WERI-Rb-1 (cell line): ENCODE measurements around the gene N4BP2L2.

Source experiments
- DNase-seq: peaks from one replicate; pipeline ENCODE4 v3.0.0-alpha.2; 2020
- H3K27ac ChIP-seq: fragments of 250-450 bp; sonication (Bioruptor Pico); 2 replicates; pipeline ENCODE4 v1.5.1; 2020; ENCODE audit warnings: mild to moderate bottlenecking, moderate library complexity
- H3K27me3 ChIP-seq: fragments of 250-450 bp; sonication (Bioruptor Pico); 2 replicates; pipeline ENCODE4 v1.5.1; 2021; ENCODE audit warnings: mild to moderate bottlenecking, low read depth, moderate library complexity; ENCODE audit not compliant: insufficient read depth, severe bottlenecking
- H3K36me3 ChIP-seq: fragments of 250-450 bp; sonication (Bioruptor Pico); 2 replicates; pipeline ENCODE4 v1.5.1; 2020; ENCODE audit warnings: mild to moderate bottlenecking, moderate library complexity
- H3K4me3 ChIP-seq: 2 replicates; pipeline ENCODE4 v1.5.1; 2011; ENCODE audit warnings: low read depth, mild to moderate bottlenecking, control low read depth, low read length
- H3K9me3 ChIP-seq: fragments of 250-450 bp; sonication (Bioruptor Pico); 2 replicates; pipeline ENCODE4 v1.5.1; 2021; ENCODE audit warnings: mild to moderate bottlenecking, moderate library complexity; ENCODE audit not compliant: severe bottlenecking
- TF ChIP-seq, protein P1 (sequence below): IDR thresholded peaks from 2 replicates; pipeline ENCODE4 v1.5.1; 2011; ENCODE audit warnings: low read depth, mild to moderate bottlenecking, control low read depth, inconsistent platforms, low read length

N4BP2L2 gene

DNA sequence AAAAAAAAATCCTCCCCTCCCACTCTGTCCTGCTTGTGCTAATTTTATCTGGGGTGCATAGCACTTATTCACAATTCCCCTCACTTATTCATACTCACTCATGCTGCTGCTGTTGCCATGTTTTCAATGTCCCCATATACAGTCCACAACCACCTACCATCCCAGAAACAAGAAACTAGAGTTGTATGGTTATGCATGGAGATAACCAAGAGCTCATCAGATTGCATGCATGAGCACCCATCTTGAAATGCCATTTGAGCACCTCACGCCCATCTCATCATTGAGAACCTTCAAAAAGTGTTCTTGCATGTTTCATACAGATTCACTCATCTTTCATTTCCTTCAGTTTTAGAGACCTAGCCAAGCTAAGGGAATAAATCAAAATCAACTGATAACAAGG lies 15.1 kb upstream of the N4BP2L2 start:
- Histone ChIP-seq H3K27ac (no peak overlapping the region), H3K36me3 (no peaks in the 10 kb centered on the region), H3K4me3 (no peak overlapping the region), H3K27me3 (no peaks in the 10 kb centered on the region), H3K9me3 (no peaks in the 10 kb centered on the region)
- no peak for DNase-seq
- TF ChIP-seq, protein P1, sequence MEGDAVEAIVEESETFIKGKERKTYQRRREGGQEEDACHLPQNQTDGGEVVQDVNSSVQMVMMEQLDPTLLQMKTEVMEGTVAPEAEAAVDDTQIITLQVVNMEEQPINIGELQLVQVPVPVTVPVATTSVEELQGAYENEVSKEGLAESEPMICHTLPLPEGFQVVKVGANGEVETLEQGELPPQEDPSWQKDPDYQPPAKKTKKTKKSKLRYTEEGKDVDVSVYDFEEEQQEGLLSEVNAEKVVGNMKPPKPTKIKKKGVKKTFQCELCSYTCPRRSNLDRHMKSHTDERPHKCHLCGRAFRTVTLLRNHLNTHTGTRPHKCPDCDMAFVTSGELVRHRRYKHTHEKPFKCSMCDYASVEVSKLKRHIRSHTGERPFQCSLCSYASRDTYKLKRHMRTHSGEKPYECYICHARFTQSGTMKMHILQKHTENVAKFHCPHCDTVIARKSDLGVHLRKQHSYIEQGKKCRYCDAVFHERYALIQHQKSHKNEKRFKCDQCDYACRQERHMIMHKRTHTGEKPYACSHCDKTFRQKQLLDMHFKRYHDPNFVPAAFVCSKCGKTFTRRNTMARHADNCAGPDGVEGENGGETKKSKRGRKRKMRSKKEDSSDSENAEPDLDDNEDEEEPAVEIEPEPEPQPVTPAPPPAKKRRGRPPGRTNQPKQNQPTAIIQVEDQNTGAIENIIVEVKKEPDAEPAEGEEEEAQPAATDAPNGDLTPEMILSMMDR = no peak

DNA sequence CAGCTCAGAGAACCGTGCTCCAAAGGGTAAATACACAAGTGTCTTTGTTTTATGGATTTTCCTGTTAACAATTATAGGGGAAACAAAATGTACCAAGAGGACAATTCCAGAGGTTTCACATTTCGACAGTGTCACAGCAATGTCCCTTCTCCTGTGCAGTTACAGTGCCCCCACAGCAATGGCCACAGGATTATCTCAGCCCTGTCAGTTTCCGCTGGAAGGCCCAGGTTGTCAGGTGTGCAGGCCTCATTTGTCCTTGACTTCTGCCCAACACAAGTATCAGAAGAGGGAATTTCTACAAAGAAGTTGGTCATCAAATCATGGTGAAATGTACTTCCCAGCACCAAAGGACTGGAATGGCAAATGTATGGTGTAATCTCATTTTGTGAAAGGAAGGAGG lies 11.2 kb upstream of the N4BP2L2 start:
- no peak for DNase-seq
- Histone ChIP-seq H3K27me3 (no peaks in the 10 kb centered on the region), H3K9me3 (no peaks in the 10 kb centered on the region), H3K36me3 (no peaks in the 10 kb centered on the region), H3K4me3 (no peak overlapping the region), H3K27ac (no peak overlapping the region)
- TF ChIP-seq, protein P1 = no peak

DNA sequence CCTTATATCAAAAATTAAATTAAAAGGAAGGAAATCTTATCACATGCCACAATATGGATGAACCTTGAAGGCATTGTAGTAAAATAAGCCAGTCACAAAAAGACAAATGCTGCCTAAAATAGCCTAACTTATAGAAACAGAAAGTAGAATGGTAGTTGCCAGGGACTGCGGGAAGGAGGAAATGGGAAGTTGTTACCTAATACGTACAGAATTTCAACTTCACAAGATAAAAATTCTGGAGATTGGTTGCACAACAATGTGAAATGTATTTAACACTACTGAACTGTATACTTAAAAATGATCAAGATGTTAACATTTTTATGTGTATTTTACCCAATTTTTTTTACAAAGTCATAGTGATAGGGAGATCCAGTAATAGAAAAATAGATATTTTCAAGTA lies 10.2 kb upstream of the N4BP2L2 start:
- no peak overlapping the region for H3K27ac ChIP-seq
- H3K36me3 ChIP-seq = no peaks in the 10 kb centered on the region
- no peaks in the 10 kb centered on the region for H3K27me3 ChIP-seq
- DNase-seq = no peak
- no peaks in the 10 kb centered on the region for H3K9me3 ChIP-seq
- TF ChIP-seq, protein P1 = no peak
- no peak overlapping the region for H3K4me3 ChIP-seq

DNA sequence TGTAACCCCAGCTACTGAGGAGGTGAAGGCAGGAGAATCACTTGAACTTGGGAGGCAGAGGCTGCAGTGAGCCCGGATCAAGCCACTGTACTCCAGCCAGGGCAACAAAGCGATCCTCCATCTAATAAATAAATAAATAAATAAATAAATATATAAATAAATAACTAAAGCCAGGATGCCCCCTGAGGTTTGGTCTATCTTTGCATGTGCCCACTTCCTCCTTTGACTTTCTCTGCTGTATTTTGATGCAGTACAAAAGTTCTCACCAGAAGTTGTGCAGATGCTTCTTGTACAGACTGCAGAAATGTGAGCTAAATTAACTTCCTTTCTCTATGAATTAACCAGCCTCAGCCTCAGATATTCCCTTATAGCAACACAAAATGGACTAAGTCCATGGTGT lies 6.5 kb upstream of the N4BP2L2 start:
- Histone ChIP-seq H3K27ac (no peak overlapping the region), H3K27me3 (no peaks in the 10 kb centered on the region), H3K36me3 (no peaks in the 10 kb centered on the region), H3K9me3 (no peaks in the 10 kb centered on the region), H3K4me3 (no peak overlapping the region)
- no peak for DNase-seq
- TF ChIP-seq, protein P1 = no peak

DNA sequence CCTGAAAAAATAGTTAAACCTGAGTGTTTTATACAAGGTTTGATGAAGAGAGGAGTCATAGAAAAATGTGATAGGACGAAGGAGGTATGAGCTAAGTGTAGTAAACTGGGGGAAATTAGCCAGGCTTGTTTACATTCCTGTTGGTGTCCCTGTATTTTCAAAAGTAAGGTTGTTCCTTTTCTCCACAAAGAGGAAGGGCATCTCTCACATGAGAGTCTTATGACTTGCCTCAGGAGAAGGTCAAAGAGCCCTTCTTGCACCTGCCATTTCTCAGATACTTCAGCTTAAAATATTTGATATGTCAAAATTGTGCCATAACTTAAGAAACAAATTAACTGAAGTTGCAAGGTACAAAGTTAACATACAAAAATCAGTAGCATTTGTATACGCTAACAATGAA lies 3.6 kb upstream of the N4BP2L2 start:
- Histone ChIP-seq H3K27ac (no peak overlapping the region), H3K27me3 (no peaks in the 10 kb centered on the region), H3K9me3 (no peaks in the 10 kb centered on the region), H3K4me3 (no peak overlapping the region), H3K36me3 (peaks cover 5% of the 10 kb centered on the region; the same call in 1 of the 2 replicates)
- TF ChIP-seq, protein P1 = no peak
- DNase-seq = no peak

DNA sequence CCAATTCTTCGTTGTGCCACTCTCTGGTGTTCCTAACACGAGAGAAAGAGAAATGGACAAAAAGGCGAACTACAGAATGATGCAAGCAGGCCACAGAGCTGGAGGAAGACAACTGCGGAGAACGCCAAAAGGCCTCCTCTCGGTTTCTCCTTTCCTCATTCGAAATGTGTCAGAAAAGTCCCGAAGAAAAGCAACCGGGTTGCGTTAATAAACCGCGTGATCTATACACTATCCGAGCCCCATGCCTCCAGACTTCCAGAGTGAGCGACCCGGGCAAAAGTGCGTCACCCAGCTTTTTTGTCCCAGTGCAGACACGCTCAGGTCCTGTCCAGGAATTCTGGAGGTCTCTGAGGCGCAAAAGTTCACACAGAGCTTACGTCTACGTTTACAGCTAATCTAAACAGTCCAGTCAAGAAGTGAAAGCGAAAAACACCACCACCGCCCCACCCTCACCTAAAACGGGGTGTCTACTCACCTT lies 413 bp downstream of the N4BP2L2 start:
- Histone ChIP-seq H3K9me3 (no peaks in the 10 kb centered on the region), H3K27me3 (no peaks in the 10 kb centered on the region), H3K4me3 (peak overlapping the region; percentile 85), H3K27ac (peak overlapping the region; percentile 87), H3K36me3 (peaks cover 27% of the 10 kb centered on the region)
- DNase-seq = no peak
- TF ChIP-seq, protein P1 = no peak
